B cell (primary cell): ENCODE results near the gene RASSF3.

Experiments used
- EZH2 ChIP-seq: IDR thresholded peaks from 2 replicates; pipeline ENCODE4 v1.6.1; 2012; ENCODE audit warnings: borderline replicate concordance, low read depth, mild to moderate bottlenecking, moderate library complexity, low read length; ENCODE audit not compliant: insufficient read depth, poor library complexity, severe bottlenecking
- TF ChIP-seq, protein P1 (sequence below): fragments of 200-600 bp; IDR thresholded peaks from one replicate; pipeline ENCODE4 v1.8.0; 2022; ENCODE audit warnings: antibody characterized with exemption, mild to moderate bottlenecking

- TF ChIP-seq, protein P1, sequence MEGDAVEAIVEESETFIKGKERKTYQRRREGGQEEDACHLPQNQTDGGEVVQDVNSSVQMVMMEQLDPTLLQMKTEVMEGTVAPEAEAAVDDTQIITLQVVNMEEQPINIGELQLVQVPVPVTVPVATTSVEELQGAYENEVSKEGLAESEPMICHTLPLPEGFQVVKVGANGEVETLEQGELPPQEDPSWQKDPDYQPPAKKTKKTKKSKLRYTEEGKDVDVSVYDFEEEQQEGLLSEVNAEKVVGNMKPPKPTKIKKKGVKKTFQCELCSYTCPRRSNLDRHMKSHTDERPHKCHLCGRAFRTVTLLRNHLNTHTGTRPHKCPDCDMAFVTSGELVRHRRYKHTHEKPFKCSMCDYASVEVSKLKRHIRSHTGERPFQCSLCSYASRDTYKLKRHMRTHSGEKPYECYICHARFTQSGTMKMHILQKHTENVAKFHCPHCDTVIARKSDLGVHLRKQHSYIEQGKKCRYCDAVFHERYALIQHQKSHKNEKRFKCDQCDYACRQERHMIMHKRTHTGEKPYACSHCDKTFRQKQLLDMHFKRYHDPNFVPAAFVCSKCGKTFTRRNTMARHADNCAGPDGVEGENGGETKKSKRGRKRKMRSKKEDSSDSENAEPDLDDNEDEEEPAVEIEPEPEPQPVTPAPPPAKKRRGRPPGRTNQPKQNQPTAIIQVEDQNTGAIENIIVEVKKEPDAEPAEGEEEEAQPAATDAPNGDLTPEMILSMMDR: no peak
- TF ChIP-seq EZH2: no peak
Observed at GRCh38 chr12:64735442-64735841, 125.1 kb downstream of the RASSF3 start.
